Measurements from ENCODE around the gene DMRTA2.

The DMRTA2 gene

DNA sequence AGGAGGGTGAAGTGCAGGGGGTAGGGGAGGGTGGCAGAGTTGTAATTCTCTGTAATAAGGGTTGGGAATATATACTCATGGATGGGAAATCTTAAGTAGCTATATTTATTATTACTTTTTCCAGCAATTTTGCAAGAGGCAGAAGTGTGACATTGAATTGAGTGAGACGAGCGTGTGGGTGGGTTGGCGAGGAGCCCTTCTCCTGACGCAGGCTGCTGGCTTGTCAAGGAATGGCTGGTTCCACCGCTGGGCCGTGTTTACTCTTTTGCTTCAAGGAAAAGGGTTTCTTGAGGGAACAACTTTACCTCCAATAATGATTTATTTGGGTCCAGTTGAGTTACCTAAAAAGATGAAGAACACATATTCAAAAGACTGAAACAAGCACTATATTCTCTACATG, 17.9 kb upstream of the DMRTA2 start:
- H3K27ac ChIP-seq: no peak overlapping the region
- H3K9ac ChIP-seq: no peak overlapping the region
- H3K36me3 ChIP-seq (ENCODE audit: control insufficient read depth, insufficient read depth, low read length): no peaks in the 10 kb centered on the region
- TF ChIP-seq, protein P1, sequence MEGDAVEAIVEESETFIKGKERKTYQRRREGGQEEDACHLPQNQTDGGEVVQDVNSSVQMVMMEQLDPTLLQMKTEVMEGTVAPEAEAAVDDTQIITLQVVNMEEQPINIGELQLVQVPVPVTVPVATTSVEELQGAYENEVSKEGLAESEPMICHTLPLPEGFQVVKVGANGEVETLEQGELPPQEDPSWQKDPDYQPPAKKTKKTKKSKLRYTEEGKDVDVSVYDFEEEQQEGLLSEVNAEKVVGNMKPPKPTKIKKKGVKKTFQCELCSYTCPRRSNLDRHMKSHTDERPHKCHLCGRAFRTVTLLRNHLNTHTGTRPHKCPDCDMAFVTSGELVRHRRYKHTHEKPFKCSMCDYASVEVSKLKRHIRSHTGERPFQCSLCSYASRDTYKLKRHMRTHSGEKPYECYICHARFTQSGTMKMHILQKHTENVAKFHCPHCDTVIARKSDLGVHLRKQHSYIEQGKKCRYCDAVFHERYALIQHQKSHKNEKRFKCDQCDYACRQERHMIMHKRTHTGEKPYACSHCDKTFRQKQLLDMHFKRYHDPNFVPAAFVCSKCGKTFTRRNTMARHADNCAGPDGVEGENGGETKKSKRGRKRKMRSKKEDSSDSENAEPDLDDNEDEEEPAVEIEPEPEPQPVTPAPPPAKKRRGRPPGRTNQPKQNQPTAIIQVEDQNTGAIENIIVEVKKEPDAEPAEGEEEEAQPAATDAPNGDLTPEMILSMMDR (IDR thresholded peaks at IDR 0.05): no peak
- H3K27me3 ChIP-seq (ENCODE audit: control insufficient read depth, insufficient read depth, low read length): no peaks in the 10 kb centered on the region
- H2AFZ ChIP-seq: no peak overlapping the region
- no peaks in the 10 kb centered on the region for H3K79me2 ChIP-seq
- no peak overlapping the region for H3K4me2 ChIP-seq (ENCODE audit: low read length)
- no peak overlapping the region for H3K4me3 ChIP-seq (ENCODE audit: low read depth, low read length)
- H3K9me3 ChIP-seq (ENCODE audit: control insufficient read depth, low read length): no peaks in the 10 kb centered on the region
- H3K4me1 ChIP-seq: no peaks in the 10 kb centered on the region

GRCh38 chr1:50438945-50439344, 15.7 kb upstream of the DMRTA2 start:
- H3K9ac ChIP-seq: no peak overlapping the region
- H3K9me3 ChIP-seq (ENCODE audit: control insufficient read depth, low read length): no peaks in the 10 kb centered on the region
- H3K4me2 ChIP-seq (ENCODE audit: low read length): no peak overlapping the region
- no peaks in the 10 kb centered on the region for H3K4me1 ChIP-seq
- H2AFZ ChIP-seq: no peak overlapping the region
- H3K27me3 ChIP-seq (ENCODE audit: control insufficient read depth, insufficient read depth, low read length): no peaks in the 10 kb centered on the region
- H3K36me3 ChIP-seq (ENCODE audit: control insufficient read depth, insufficient read depth, low read length): no peaks in the 10 kb centered on the region
- TF ChIP-seq, protein P1 (IDR thresholded peaks at IDR 0.05): no peak
- H3K79me2 ChIP-seq: no peaks in the 10 kb centered on the region
- H3K27ac ChIP-seq: no peak overlapping the region
- H3K4me3 ChIP-seq (ENCODE audit: low read depth, low read length): no peak overlapping the region

GRCh38 chr1:50436489-50436888, 13.2 kb upstream of the DMRTA2 start:
- H3K9me3 ChIP-seq (ENCODE audit: control insufficient read depth, low read length): no peaks in the 10 kb centered on the region
- H3K4me3 ChIP-seq (ENCODE audit: low read depth, low read length): no peak overlapping the region
- no peaks in the 10 kb centered on the region for H3K4me1 ChIP-seq
- no peaks in the 10 kb centered on the region for H3K27me3 ChIP-seq (ENCODE audit: control insufficient read depth, insufficient read depth, low read length)
- no peak overlapping the region for H2AFZ ChIP-seq
- TF ChIP-seq, protein P1 (IDR thresholded peaks at IDR 0.05): no peak
- H3K4me2 ChIP-seq (ENCODE audit: low read length): no peak overlapping the region
- no peaks in the 10 kb centered on the region for H3K36me3 ChIP-seq (ENCODE audit: control insufficient read depth, insufficient read depth, low read length)
- no peak overlapping the region for H3K27ac ChIP-seq
- H3K9ac ChIP-seq: no peak overlapping the region
- H3K79me2 ChIP-seq: no peaks in the 10 kb centered on the region

- no peaks in the 10 kb centered on the region for H3K79me2 ChIP-seq
- no peaks in the 10 kb centered on the region for H3K4me1 ChIP-seq
- no peaks in the 10 kb centered on the region for H3K36me3 ChIP-seq (ENCODE audit: control insufficient read depth, insufficient read depth, low read length)
- no peaks in the 10 kb centered on the region for H3K9me3 ChIP-seq (ENCODE audit: control insufficient read depth, low read length)
- TF ChIP-seq, protein P1 (IDR thresholded peaks at IDR 0.05): no peak
- H3K4me2 ChIP-seq (ENCODE audit: low read length): no peak overlapping the region
- peaks cover 22% of the 10 kb centered on the region for H3K27me3 ChIP-seq (ENCODE audit: control insufficient read depth, insufficient read depth, low read length)
- H3K4me3 ChIP-seq (ENCODE audit: low read depth, low read length): no peak overlapping the region
- no peak overlapping the region for H3K9ac ChIP-seq
- no peak overlapping the region for H2AFZ ChIP-seq
- H3K27ac ChIP-seq: no peak overlapping the region
These were observed 6.8 kb upstream of the DMRTA2 start for GRCh38 chr1:50430010-50430405.
